AG04450 (cell line): ENCODE data around the gene GLS2. TPM values are rescaled to one million over a fixed set of nuclear protein-coding genes. Genes with fewer than 3 reads are reported as not detected.
"Not testable (repeated sequence)": the region's sequence is repeated elsewhere in the genome, so short reads cannot be mapped to it uniquely, and the experiment has no call there.

Source experiments
- CTCF ChIA-PET: fragments of 300-600, 350-600 bp; formaldehyde crosslinking; extraction: SDS; loops from one replicate; lab custom pipeline; 2022; ENCODE audit warnings: antibody characterized with exemption, inconsistent platforms; lab: Charles Lee
- POLR2A ChIA-PET: fragments of 350-600 bp; formaldehyde crosslinking; extraction: SDS; loops from one replicate; lab custom pipeline; 2021; ENCODE audit warnings: antibody characterized with exemption, inconsistent platforms; lab: Yijun Ruan, JAX
- DNase-seq: peaks from one replicate; pipeline ENCODE4 v3.0.0-alpha.2; 2011; ENCODE audit warnings: low read depth, low spot score
- H3K27ac ChIP-seq: one replicate; pipeline ENCODE4 v1.5.1; 2012; ENCODE audit warnings: low read depth, low read length, control low read depth
- H3K27me3 ChIP-seq: one replicate; pipeline ENCODE4 v1.6.0; 2012; ENCODE audit warnings: low read length; ENCODE audit not compliant: control insufficient read depth, insufficient read depth
- H3K4me3 ChIP-seq: 2 replicates; pipeline ENCODE4 v1.5.1; 2011; ENCODE audit warnings: mild to moderate bottlenecking, low read depth, low read length, control low read depth
- H3K9me3 ChIP-seq: 2 replicates; pipeline ENCODE4 v1.5.1; 2012; ENCODE audit warnings: low read length; ENCODE audit not compliant: control insufficient read depth, insufficient read depth
- polyA plus RNA-seq: library from polyadenylated mRNA; depleted of rRNA; stranded (reverse); fragments of >200 nt; gene quantifications from 2 replicates; pipeline ENCODE4 v1.2.3, GENCODE V29; 2011
- TF ChIP-seq, protein P1 (sequence below): IDR thresholded peaks from 2 replicates; pipeline ENCODE4 v1.5.1; 2011; ENCODE audit warnings: low read depth, low read length, control low read depth, inconsistent platforms

GLS2 gene
- polyA plus RNA-seq, 1 experiment, result 0.12 TPM

DNA sequence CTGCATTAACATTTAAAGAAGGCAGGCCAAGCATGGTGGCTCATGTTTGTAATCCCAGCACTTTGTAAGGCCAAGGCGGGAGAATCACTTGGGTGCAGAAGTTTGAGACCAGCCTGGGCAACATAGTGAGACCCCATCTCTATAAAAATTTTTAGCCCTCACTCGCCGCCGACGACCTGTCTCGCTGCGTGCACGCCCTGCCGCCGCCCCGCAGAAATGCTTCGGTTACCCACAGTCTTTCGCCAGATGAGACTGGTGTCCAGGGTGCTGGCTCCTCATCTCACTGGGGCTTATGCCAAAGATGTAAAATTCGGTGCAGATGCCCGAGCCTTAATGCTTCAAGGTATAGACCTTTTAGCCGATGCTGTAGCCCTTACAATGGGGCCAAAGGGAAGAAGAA lies 22.8 kb upstream of the GLS2 start:
- Histone ChIP-seq H3K27ac (no peak overlapping the region), H3K4me3 (no peak overlapping the region), H3K27me3 (peaks cover 2% of the 10 kb centered on the region), H3K9me3 (no peaks in the 10 kb centered on the region)
- ChIA-PET CTCF (interaction anchor here (1.0 kb wide), 1 partner anchor 62 kb away, joined by 4 read pairs; no protein-coding TSS in a partner anchor), POLR2A (no interaction called here)
- TF ChIP-seq, protein P1, sequence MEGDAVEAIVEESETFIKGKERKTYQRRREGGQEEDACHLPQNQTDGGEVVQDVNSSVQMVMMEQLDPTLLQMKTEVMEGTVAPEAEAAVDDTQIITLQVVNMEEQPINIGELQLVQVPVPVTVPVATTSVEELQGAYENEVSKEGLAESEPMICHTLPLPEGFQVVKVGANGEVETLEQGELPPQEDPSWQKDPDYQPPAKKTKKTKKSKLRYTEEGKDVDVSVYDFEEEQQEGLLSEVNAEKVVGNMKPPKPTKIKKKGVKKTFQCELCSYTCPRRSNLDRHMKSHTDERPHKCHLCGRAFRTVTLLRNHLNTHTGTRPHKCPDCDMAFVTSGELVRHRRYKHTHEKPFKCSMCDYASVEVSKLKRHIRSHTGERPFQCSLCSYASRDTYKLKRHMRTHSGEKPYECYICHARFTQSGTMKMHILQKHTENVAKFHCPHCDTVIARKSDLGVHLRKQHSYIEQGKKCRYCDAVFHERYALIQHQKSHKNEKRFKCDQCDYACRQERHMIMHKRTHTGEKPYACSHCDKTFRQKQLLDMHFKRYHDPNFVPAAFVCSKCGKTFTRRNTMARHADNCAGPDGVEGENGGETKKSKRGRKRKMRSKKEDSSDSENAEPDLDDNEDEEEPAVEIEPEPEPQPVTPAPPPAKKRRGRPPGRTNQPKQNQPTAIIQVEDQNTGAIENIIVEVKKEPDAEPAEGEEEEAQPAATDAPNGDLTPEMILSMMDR, result no peak
- no peak for DNase-seq

DNA sequence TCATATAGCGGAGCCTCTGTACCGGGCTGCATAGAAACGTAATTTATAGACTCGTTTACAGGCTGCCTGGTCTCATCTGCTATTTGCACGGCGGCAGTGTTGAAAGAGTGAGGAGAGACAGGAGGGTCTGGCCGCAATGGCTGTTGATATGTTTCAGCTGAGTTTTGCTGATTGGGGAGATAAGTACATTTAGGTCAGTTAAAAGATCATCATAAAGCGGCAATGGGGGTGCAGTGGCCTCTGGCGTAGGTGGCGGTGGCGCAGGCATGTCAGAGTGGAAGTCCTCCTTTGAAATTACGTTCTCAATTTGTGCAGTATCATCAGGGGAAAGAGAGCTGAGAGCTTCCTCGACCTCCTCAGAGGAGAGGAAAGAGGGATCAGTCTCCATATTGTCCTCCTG lies 11.9 kb upstream of the GLS2 start:
- H3K4me3 ChIP-seq, H3K27me3 ChIP-seq, H3K9me3 ChIP-seq, H3K27ac ChIP-seq, POLR2A ChIA-PET, DNase-seq: not testable (repeated sequence)
- CTCF ChIA-PET, result interaction anchor here (1.2 kb wide), 1 partner anchor 15 kb away, joined by 3 read pairs; no protein-coding TSS in a partner anchor

- DNase-seq, H3K27ac ChIP-seq, POLR2A ChIA-PET, H3K27me3 ChIP-seq, H3K9me3 ChIP-seq, H3K4me3 ChIP-seq: not testable (repeated sequence)
- CTCF ChIA-PET, result interaction anchor here (1.2 kb wide), 1 partner anchor 15 kb away, joined by 3 read pairs; no protein-coding TSS in a partner anchor
These were observed 11.5 kb upstream of the GLS2 start for GRCh38 chr12:56499452-56499851.

DNA sequence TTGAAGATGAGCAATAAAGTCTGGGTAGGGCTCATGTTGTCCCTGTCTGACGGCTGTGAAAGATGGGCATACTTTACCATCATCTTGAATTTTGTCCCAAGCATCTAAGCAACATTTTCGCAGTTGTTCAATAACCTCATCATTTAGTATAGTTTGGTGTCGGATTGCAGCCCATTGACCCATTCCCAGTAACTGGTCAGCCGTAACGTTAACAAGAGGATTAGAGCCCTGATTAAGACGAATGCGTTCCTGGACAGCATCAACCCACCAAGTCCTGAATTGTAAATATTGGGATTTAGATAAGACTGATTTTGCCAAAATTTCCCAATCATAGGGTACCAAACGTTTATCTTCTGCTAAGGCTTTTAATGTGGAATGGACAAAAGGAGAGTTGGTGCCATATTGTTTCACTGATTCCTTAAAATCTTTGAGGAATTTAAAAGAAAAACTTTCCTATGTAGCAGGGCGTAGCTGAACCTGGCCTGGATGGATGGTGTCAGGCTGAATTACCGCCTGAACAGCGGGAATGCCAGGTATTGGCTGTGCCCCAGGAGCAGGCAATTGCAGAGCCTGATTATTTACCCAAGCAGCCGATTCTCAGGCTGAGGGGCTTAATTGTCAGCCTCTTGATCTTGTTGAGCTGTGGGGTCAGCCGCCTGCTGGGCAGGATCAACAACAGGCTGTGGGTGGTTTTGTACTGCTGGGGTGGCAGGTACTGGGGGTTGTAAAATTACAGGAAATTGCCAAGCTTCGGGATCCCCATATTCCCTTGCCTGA lies 10.4 kb upstream of the GLS2 start:
- POLR2A ChIA-PET, H3K27ac ChIP-seq, H3K4me3 ChIP-seq, DNase-seq, H3K27me3 ChIP-seq: not testable (repeated sequence)
- peaks cover 15% of the 10 kb centered on the region for H3K9me3 ChIP-seq
- CTCF ChIA-PET, result interaction anchor here (0.6 to 1.1 kb wide), 2 partner anchors 16 to 75 kb away, joined by 3 to 4 read pairs; no protein-coding TSS in a partner anchor

- H3K27me3 ChIP-seq, POLR2A ChIA-PET, H3K27ac ChIP-seq, DNase-seq: not testable (repeated sequence)
- Histone ChIP-seq H3K9me3 (peaks cover 15% of the 10 kb centered on the region), H3K4me3 (0 out of 2 replicates have a peak overlapping the region, but pooled peaks have one; percentile 17)
- CTCF ChIA-PET, result interaction anchor here (1.0 to 1.7 kb wide), 7 partner anchors 9 to 140 kb away, joined by 3 to 9 read pairs (median 4); partner anchors contain the start of gene RBMS2
- TF ChIP-seq, protein P1, result peak; percentile 41; the same call in 1 of the 2 replicates
These were observed 8.7 kb upstream of the GLS2 start for GRCh38 chr12:56496704-56497103.

DNA sequence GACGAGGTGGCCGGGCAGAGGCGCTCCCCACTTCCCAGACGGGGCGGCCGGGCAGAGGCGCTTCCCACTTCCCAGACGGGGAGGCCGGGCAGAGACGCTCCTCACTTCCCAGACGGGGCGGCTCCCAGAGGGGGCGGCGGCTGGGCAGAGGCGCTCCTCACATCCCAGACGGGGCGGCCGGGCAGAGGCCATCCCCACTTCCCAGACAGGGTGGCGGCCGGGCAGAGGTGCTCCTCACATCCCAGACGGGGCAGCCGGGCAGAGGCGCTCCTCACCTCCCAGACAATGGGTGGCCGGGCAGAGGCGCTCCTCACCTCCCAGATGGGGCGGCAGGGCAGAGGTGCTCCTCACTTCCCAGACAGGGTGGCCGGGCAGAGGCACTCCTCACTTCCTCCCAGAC lies 6.5 kb upstream of the GLS2 start:
- peaks cover 15% of the 10 kb centered on the region for H3K9me3 ChIP-seq
- DNase-seq, H3K4me3 ChIP-seq, POLR2A ChIA-PET, H3K27ac ChIP-seq, CTCF ChIA-PET: not testable (repeated sequence)
- peaks cover 23% of the 10 kb centered on the region for H3K27me3 ChIP-seq

DNA sequence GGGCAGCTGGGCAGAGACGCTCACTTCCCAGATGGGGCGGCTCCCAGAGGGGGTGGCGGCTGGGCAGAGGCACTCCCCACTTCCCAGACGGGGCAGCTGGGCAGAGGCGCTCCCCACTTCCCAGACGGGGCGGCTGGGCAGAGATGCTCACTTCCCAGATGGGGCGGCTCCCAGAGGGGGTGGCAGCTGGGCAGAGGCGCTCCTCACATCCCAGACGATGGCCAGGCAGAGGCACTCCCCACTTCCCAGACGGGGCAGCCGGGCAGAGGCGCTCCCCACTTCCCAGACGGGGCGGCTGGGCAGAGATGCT lies 6.1 kb upstream of the GLS2 start:
- CTCF ChIA-PET, DNase-seq, H3K27ac ChIP-seq, H3K4me3 ChIP-seq, POLR2A ChIA-PET: not testable (repeated sequence)
- peaks cover 15% of the 10 kb centered on the region for H3K9me3 ChIP-seq
- H3K27me3 ChIP-seq, result peaks cover 27% of the 10 kb centered on the region

- H3K27ac ChIP-seq, H3K4me3 ChIP-seq, DNase-seq, POLR2A ChIA-PET, CTCF ChIA-PET: not testable (repeated sequence)
- Histone ChIP-seq H3K9me3 (peaks cover 19% of the 10 kb centered on the region), H3K27me3 (peaks cover 32% of the 10 kb centered on the region)
These were observed 5.6 kb upstream of the GLS2 start for GRCh38 chr12:56493409-56494105.
